Parathyroid adenoma (tissue), 2 donors: Measurements from ENCODE around the gene DNAL4.

Experiments
- H2AFZ ChIP-seq: fragments of 300-600 bp; sonication (generic); one replicate; pipeline ENCODE4 v1.7.0; 2017; ENCODE audit warnings: antibody characterized with exemption, mild to moderate bottlenecking
- H3K27ac ChIP-seq: fragments of 300-600 bp; sonication (generic); one replicate; pipeline ENCODE4 v1.7.0; 2017
- H3K27me3 ChIP-seq: fragments of 300-600 bp; sonication (generic); one replicate; pipeline ENCODE4 v1.7.0; 2017; ENCODE audit warnings: low read length; ENCODE audit not compliant: control insufficient read depth, insufficient read depth
- H3K36me3 ChIP-seq: fragments of 300-600 bp; sonication (generic); one replicate; pipeline ENCODE4 v1.7.0; 2017; ENCODE audit warnings: low read length; ENCODE audit not compliant: control insufficient read depth, insufficient read depth
- H3K4me1 ChIP-seq: fragments of 300-600 bp; sonication (generic); one replicate; pipeline ENCODE4 v1.7.0; 2017; ENCODE audit warnings: control low read depth
- H3K4me2 ChIP-seq: fragments of 300-600 bp; sonication (generic); one replicate; pipeline ENCODE4 v1.7.0; 2017; ENCODE audit warnings: low read length
- H3K4me3 ChIP-seq: fragments of 300-600 bp; sonication (generic); one replicate; pipeline ENCODE4 v1.7.0; 2017; ENCODE audit warnings: low read depth, low read length
- H3K79me2 ChIP-seq: fragments of 300-600 bp; sonication (generic); one replicate; pipeline ENCODE4 v1.7.0; 2017; ENCODE audit warnings: control low read depth
- H3K9ac ChIP-seq: fragments of 300-600 bp; sonication (generic); one replicate; pipeline ENCODE4 v1.7.0; 2017; ENCODE audit warnings: mild to moderate bottlenecking
- H3K9me3 ChIP-seq: fragments of 300-600 bp; sonication (generic); one replicate; pipeline ENCODE4 v1.7.0; 2017; ENCODE audit warnings: low read length; ENCODE audit not compliant: control insufficient read depth
- TF ChIP-seq, protein P1 (sequence below): fragments of 300-600 bp; sonication (generic); IDR thresholded peaks from one replicate; pipeline ENCODE4 v1.7.0; 2017; ENCODE audit warnings: antibody characterized with exemption, mild to moderate bottlenecking
- donor health status: primary hyperparathyroidism.

DNAL4 gene

DNA sequence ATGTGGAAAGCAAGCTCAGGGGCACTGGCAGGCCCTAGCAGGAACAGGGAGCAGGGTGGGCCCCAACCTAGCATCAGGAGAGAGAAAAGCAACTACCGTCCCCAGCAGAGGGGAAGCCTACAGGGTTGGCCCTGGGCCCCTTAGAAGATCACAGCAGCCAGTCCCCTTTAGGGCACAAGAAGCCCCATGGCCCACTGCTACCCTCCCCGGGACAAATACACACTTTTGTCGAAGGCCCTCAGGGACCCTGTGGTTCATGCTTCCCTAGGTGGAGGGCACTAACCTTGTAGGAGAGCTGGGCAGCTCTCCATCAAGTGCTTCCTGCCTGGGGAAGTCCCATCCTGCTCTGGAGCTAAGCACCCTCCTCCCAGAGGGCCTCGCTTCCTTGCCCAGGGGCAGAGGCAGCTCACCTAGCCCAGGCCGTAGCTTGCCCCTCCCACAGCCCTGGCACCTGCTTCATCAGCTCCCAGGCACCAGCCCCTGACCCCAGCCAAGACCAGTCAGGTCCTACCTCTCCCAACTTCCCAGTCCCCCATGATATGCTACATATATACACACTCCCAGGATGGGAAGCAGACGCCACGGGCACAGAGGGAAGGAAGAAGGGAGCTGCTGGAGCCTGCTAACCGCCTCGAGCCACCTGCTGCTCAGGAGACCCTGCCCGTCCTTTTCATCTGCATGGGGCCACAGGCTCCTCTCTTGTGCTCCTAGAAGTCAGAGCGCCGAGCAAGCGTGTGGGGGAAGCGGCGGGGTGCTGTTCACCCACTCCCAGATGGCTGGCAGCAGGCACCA lies 58.3 kb downstream of the DNAL4 start:
- Histone ChIP-seq H3K79me2 (no peaks in the 10 kb centered on the region), H3K4me3 (no peak overlapping the region), H3K9ac (no peak overlapping the region), H3K27ac (no peak overlapping the region), H3K36me3 (no peaks in the 10 kb centered on the region), H2AFZ (no peak overlapping the region), H3K9me3 (no peaks in the 10 kb centered on the region), H3K4me2 (no peak overlapping the region), H3K4me1 (no peaks in the 10 kb centered on the region), H3K27me3 (no peaks in the 10 kb centered on the region)
- TF ChIP-seq, protein P1, sequence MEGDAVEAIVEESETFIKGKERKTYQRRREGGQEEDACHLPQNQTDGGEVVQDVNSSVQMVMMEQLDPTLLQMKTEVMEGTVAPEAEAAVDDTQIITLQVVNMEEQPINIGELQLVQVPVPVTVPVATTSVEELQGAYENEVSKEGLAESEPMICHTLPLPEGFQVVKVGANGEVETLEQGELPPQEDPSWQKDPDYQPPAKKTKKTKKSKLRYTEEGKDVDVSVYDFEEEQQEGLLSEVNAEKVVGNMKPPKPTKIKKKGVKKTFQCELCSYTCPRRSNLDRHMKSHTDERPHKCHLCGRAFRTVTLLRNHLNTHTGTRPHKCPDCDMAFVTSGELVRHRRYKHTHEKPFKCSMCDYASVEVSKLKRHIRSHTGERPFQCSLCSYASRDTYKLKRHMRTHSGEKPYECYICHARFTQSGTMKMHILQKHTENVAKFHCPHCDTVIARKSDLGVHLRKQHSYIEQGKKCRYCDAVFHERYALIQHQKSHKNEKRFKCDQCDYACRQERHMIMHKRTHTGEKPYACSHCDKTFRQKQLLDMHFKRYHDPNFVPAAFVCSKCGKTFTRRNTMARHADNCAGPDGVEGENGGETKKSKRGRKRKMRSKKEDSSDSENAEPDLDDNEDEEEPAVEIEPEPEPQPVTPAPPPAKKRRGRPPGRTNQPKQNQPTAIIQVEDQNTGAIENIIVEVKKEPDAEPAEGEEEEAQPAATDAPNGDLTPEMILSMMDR: no peak

DNA sequence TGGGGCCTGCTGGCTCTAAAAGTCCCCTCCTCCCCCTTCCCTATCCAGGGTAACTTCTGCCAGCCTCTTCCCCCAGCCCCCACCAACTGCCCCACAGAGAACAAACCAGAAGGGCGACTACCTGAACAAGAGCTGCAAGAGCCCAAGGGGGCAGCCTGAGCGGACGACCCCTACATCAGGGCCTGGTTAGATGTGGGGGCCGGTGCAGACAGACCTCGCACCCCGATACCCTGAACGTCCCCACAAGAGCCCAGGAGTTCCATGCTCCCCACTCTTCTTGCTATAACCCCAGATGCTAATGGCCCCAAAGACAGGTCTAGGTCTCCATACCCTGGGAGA lies 58.8 kb downstream of the DNAL4 start:
- TF ChIP-seq, protein P1: no peak
- H3K27ac ChIP-seq: no peak overlapping the region

DNA sequence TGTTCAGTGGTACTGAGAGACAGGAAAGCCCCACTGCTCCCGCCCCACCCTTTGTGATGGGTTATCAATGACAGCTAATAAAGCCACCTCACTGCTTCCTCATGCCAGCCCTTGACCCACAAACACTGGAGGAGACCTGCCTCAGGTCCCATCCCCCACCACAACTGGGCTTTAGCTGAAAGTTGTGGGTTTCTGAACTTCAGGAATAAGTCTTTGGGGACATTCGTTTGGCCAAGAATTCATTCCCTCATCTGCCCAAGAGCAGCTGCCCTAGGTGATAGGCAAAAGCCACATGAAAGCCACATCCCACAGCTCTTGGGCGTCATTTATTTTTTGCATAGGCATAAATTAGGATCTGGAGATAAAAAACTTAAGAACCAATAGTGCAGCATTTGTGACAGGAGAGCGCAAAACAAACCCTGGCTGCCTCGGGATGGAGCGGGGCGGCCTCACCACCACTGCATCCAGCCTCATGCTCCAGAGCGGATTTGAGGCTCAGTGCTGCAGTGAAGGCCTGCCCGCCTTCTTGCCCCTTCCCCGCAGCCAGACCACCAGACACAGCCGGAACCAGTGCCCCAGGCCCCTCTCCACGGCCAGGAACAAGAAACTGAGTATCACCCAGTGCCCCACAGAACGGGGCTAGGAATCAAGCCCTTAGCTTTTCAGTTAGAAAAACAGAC lies 59.4 kb downstream of the DNAL4 start:
- Histone ChIP-seq H3K4me2 (no peak overlapping the region), H3K79me2 (no peaks in the 10 kb centered on the region), H3K9ac (no peak overlapping the region), H3K4me1 (no peaks in the 10 kb centered on the region), H2AFZ (no peak overlapping the region), H3K27me3 (no peaks in the 10 kb centered on the region), H3K27ac (no peak overlapping the region), H3K9me3 (no peaks in the 10 kb centered on the region), H3K36me3 (no peaks in the 10 kb centered on the region), H3K4me3 (no peak overlapping the region)
- TF ChIP-seq, protein P1: no peak

More for the DNA sequence above, 58.8 kb downstream of the DNAL4 start:
- no peaks in the 10 kb centered on the region for H3K9me3 ChIP-seq
- no peak overlapping the region for H2AFZ ChIP-seq
- H3K4me3 ChIP-seq: no peak overlapping the region
- no peaks in the 10 kb centered on the region for H3K4me1 ChIP-seq
- no peak overlapping the region for H3K9ac ChIP-seq
- no peaks in the 10 kb centered on the region for H3K27me3 ChIP-seq
- no peaks in the 10 kb centered on the region for H3K79me2 ChIP-seq
- H3K36me3 ChIP-seq: no peaks in the 10 kb centered on the region
- H3K4me2 ChIP-seq: no peak overlapping the region

DNA sequence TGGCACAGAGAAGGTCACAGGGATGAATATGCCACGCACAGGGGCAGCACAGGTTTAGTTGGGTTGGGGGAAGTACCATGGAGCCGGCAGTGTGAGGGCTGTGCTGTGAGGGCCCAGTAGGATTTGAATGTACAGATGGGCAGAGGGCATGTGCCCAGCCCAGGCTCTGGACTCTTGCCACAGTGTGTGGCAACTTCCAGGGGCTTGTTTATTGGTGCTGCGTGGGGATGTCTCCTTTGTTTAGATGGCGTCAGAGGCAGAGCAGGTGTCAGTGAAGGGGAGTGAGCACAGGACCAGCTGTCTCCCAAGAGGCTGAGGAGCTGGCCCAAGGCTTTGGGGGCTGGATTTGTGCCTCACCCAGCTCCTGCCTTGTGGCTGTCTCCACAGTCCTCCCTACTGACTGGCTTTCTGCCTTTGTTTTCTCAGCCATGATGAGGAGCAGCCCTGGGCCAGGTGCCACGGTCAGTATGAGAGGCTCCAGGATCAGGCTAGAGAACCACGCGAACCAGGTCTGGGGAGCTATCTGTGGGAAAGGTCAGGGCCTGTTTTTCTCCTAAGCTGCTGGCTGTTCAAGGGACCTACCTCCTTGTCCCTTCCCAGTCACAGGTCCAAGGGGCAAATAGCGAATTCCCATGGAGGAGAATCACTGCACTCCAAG lies 60.1 kb downstream of the DNAL4 start:
- Histone ChIP-seq H3K4me3 (no peak overlapping the region), H3K79me2 (no peaks in the 10 kb centered on the region), H2AFZ (no peak overlapping the region), H3K27ac (no peak overlapping the region), H3K36me3 (no peaks in the 10 kb centered on the region), H3K27me3 (no peaks in the 10 kb centered on the region), H3K4me2 (no peak overlapping the region), H3K9me3 (no peaks in the 10 kb centered on the region), H3K4me1 (no peaks in the 10 kb centered on the region), H3K9ac (no peak overlapping the region)
- TF ChIP-seq, protein P1: no peak
